ENCODE measurements around the gene STIMATE. TPM values are rescaled to one million over a fixed set of nuclear protein-coding genes. Genes with fewer than 3 reads are reported as not detected.

STIMATE gene
- total RNA-seq, 1 donor: 18.5 TPM

- H3K9me3 ChIP-seq (ENCODE audit: low read depth, low read length): no peaks in the 10 kb centered on the region
- no peaks in the 10 kb centered on the region for H3K36me3 ChIP-seq (ENCODE audit: insufficient read depth, low read length)
- H3K27ac ChIP-seq (ENCODE audit: low read depth, low read length): no peak overlapping the region
- no peak overlapping the region for H3K4me3 ChIP-seq (ENCODE audit: insufficient read depth, low read length)
- no peak for DNase-seq (ENCODE audit: insufficient read length, low spot score, missing footprints)
- no peak overlapping the region for H2AFZ ChIP-seq (ENCODE audit: low read length)
- H3K4me2 ChIP-seq (ENCODE audit: insufficient read depth, low read length): no peak overlapping the region
- peaks cover 11% of the 10 kb centered on the region for H3K27me3 ChIP-seq (ENCODE audit: insufficient read depth, low read length)
- no peaks in the 10 kb centered on the region for H3K4me1 ChIP-seq (ENCODE audit: insufficient read depth, low read length)
- no peaks in the 10 kb centered on the region for H4K20me1 ChIP-seq (ENCODE audit: insufficient read depth, low read length)
- no peaks in the 10 kb centered on the region for H3K79me2 ChIP-seq (ENCODE audit: insufficient read depth, low read length)
- TF ChIP-seq, protein P1, sequence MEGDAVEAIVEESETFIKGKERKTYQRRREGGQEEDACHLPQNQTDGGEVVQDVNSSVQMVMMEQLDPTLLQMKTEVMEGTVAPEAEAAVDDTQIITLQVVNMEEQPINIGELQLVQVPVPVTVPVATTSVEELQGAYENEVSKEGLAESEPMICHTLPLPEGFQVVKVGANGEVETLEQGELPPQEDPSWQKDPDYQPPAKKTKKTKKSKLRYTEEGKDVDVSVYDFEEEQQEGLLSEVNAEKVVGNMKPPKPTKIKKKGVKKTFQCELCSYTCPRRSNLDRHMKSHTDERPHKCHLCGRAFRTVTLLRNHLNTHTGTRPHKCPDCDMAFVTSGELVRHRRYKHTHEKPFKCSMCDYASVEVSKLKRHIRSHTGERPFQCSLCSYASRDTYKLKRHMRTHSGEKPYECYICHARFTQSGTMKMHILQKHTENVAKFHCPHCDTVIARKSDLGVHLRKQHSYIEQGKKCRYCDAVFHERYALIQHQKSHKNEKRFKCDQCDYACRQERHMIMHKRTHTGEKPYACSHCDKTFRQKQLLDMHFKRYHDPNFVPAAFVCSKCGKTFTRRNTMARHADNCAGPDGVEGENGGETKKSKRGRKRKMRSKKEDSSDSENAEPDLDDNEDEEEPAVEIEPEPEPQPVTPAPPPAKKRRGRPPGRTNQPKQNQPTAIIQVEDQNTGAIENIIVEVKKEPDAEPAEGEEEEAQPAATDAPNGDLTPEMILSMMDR (IDR thresholded peaks at IDR 0.05; ENCODE audit: extremely low read depth, low read depth, low read length): no peak
These were observed 86.4 kb downstream of the STIMATE start for GRCh38 chr3:52810923-52811322.

GRCh38 chr3:52809662-52810377 is 87.5 kb downstream of the STIMATE start:
- TF ChIP-seq, protein P1 (IDR thresholded peaks at IDR 0.05; ENCODE audit: extremely low read depth, low read depth, low read length): no peak
- no peak for DNase-seq (ENCODE audit: insufficient read length, low spot score, missing footprints)
- Histone ChIP-seq H2AFZ (ENCODE audit: low read length) (no peak overlapping the region), H3K4me1 (ENCODE audit: insufficient read depth, low read length) (no peaks in the 10 kb centered on the region), H3K36me3 (ENCODE audit: insufficient read depth, low read length) (no peaks in the 10 kb centered on the region), H3K9me3 (ENCODE audit: low read depth, low read length) (no peaks in the 10 kb centered on the region), H3K27ac (ENCODE audit: low read depth, low read length) (no peak overlapping the region), H3K27me3 (ENCODE audit: insufficient read depth, low read length) (peaks cover 11% of the 10 kb centered on the region), H3K4me2 (ENCODE audit: insufficient read depth, low read length) (no peak overlapping the region), H3K4me3 (ENCODE audit: insufficient read depth, low read length) (no peak overlapping the region), H3K79me2 (ENCODE audit: insufficient read depth, low read length) (no peaks in the 10 kb centered on the region), H4K20me1 (ENCODE audit: insufficient read depth, low read length) (no peaks in the 10 kb centered on the region)

DNA sequence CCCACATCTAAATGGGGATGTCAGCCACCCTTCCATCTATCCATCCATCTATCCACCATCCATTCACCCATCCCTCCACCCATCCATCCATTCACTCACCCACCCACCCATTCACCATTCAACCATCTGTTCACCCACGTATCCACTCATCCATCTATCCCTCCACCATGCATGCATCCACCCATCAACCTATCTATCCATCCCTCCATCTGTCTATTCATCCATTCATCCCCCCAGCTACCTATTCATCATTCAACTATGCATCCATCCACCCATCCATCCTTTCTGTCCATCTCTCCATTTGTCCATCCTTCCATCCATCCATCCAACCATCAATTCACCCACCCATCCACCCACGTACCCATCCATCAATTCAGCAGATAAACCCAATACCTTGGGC is 88.2 kb downstream of the STIMATE start:
- H3K9me3 ChIP-seq (ENCODE audit: low read depth, low read length): no peaks in the 10 kb centered on the region

More for the DNA sequence above, 88.2 kb downstream of the STIMATE start:
- Histone ChIP-seq H4K20me1 (ENCODE audit: insufficient read depth, low read length) (no peaks in the 10 kb centered on the region), H3K4me2 (ENCODE audit: insufficient read depth, low read length) (no peak overlapping the region), H3K36me3 (ENCODE audit: insufficient read depth, low read length) (no peaks in the 10 kb centered on the region), H3K4me1 (ENCODE audit: insufficient read depth, low read length) (no peaks in the 10 kb centered on the region), H2AFZ (ENCODE audit: low read length) (no peak overlapping the region), H3K79me2 (ENCODE audit: insufficient read depth, low read length) (no peaks in the 10 kb centered on the region), H3K27me3 (ENCODE audit: insufficient read depth, low read length) (peaks cover 11% of the 10 kb centered on the region), H3K27ac (ENCODE audit: low read depth, low read length) (no peak overlapping the region), H3K4me3 (ENCODE audit: insufficient read depth, low read length) (no peak overlapping the region)
- TF ChIP-seq, protein P1 (IDR thresholded peaks at IDR 0.05; ENCODE audit: extremely low read depth, low read depth, low read length): no peak
- no peak for DNase-seq (ENCODE audit: insufficient read length, low spot score, missing footprints)
